SK-N-MC (cell line): Measurements from ENCODE around the gene ATP7B.

Experiments used
- DNase-seq: peaks from one replicate; pipeline ENCODE4 v3.0.0-alpha.2; 2011; ENCODE audit warnings: low read depth, low spot score
- H3K27ac ChIP-seq: fragments of 200-600 bp; sonication (generic); 2 replicates; pipeline ENCODE4 v1.5.1; 2016; ENCODE audit warnings: mixed run types
- H3K36me3 ChIP-seq: fragments of 200-600 bp; sonication (generic); 2 replicates; pipeline ENCODE4 v1.6.1; 2017; ENCODE audit warnings: antibody characterized with exemption, low read length, mixed read lengths; ENCODE audit not compliant: insufficient read depth
- H3K4me3 ChIP-seq: fragments of 200-600 bp; sonication (generic); 2 replicates; pipeline ENCODE4 v1.5.1; 2016
- H3K9ac ChIP-seq: fragments of 200-600 bp; sonication (generic); 2 replicates; pipeline ENCODE4 v1.8.0; 2017; ENCODE audit warnings: mixed run types, mixed read lengths; ENCODE audit not compliant: insufficient read length
- H3K9me3 ChIP-seq: fragments of 200-600 bp; sonication (generic); 2 replicates; pipeline ENCODE4 v1.6.1; 2017; ENCODE audit warnings: low read depth, mild to moderate bottlenecking, antibody characterized with exemption, low read length, moderate library complexity, mixed read lengths
- EZH2 ChIP-seq: fragments of 200-600 bp; sonication (generic); IDR thresholded peaks from one replicate; pipeline ENCODE4 v1.6.1; 2017; ENCODE audit warnings: antibody characterized with exemption
- FOXP2 ChIP-seq: optimal IDR thresholded peaks from 2 replicates; pipeline ENCODE3; 2011; ENCODE audit warnings: mild to moderate bottlenecking, moderate library complexity; ENCODE audit not compliant: insufficient read depth; ENCODE audit errors: extremely low read length, control extremely low read depth
- POLR2AphosphoS5 ChIP-seq: IDR thresholded peaks from 2 replicates; pipeline ENCODE4 v1.6.1; 2012; ENCODE audit warnings: mild to moderate bottlenecking, low read depth, low read length, borderline replicate concordance

Gene ATP7B

DNA sequence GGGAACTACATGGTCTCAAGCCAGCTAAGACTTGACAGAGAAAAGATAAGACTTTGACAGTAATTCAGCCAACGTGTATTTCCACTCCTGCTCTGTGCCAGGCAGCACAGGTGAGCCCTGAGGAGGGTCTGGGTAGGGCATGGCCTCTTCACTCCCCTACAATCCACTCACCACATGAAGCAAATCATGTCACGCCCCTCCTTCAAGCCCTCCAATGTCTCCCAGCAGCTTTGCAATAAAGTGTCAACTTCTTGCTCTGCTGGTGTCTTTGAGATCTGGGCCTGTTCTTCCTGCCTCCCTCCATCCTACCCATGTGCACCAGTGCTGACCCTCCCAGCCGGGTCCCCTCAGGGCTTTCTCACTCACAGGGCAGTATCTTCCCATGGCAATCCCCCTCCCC is 91.0 kb downstream of the ATP7B start:
- TF ChIP-seq EZH2: no peak
- TF ChIP-seq POLR2AphosphoS5: no peak
- no peak for TF ChIP-seq FOXP2
- Histone ChIP-seq H3K27ac (no peak overlapping the region), H3K9ac (no peak overlapping the region), H3K9me3 (no peaks in the 10 kb centered on the region), H3K36me3 (no peaks in the 10 kb centered on the region), H3K4me3 (no peak overlapping the region)
- no peak for DNase-seq

DNA sequence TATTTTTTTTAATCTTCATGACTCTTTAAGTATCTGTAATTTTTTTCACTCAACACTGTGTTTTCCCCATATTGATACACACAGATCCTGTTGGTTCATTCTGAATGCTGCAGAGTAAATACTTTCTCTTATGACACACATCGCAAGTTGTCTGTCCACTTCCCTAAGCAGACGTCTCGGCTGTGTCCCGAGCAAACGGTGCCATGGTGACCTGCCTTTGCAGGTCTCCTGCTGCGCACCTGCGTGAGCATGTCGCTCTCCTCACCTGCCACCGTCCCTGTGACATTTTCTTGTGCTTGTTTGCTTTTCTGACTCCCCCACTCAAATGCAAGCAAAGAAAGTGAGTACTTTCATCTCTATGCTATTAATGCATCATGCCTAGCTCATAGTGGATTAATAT is 91.7 kb downstream of the ATP7B start:
- no peak for DNase-seq
- no peak overlapping the region for H3K27ac ChIP-seq
- H3K36me3 ChIP-seq: no peaks in the 10 kb centered on the region
- H3K4me3 ChIP-seq: no peak overlapping the region
- no peak overlapping the region for H3K9ac ChIP-seq
- no peaks in the 10 kb centered on the region for H3K9me3 ChIP-seq
- TF ChIP-seq POLR2AphosphoS5 (no peak), EZH2 (no peak), FOXP2 (no peak)

- no peak for TF ChIP-seq POLR2AphosphoS5
- no peak for TF ChIP-seq EZH2
- TF ChIP-seq FOXP2: no peak
- H3K9ac ChIP-seq: no peak overlapping the region
Observed at GRCh38 chr13:51916962-51917361, 94.3 kb downstream of the ATP7B start.

GRCh38 chr13:51916051-51916818 is 95.0 kb downstream of the ATP7B start:
- no peak for TF ChIP-seq FOXP2
- TF ChIP-seq POLR2AphosphoS5: no peak
- TF ChIP-seq EZH2: no peak
- H3K27ac ChIP-seq: no peak overlapping the region
- H3K9me3 ChIP-seq: no peaks in the 10 kb centered on the region
- no peak overlapping the region for H3K4me3 ChIP-seq
- H3K9ac ChIP-seq: no peak overlapping the region
- H3K36me3 ChIP-seq: no peaks in the 10 kb centered on the region
- DNase-seq: no peak

More at GRCh38 chr13:51916962-51917361, 94.3 kb downstream of the ATP7B start:
- no peak for DNase-seq
- Histone ChIP-seq H3K36me3 (no peaks in the 10 kb centered on the region), H3K9me3 (no peaks in the 10 kb centered on the region), H3K27ac (no peak overlapping the region), H3K4me3 (no peak overlapping the region)

DNA sequence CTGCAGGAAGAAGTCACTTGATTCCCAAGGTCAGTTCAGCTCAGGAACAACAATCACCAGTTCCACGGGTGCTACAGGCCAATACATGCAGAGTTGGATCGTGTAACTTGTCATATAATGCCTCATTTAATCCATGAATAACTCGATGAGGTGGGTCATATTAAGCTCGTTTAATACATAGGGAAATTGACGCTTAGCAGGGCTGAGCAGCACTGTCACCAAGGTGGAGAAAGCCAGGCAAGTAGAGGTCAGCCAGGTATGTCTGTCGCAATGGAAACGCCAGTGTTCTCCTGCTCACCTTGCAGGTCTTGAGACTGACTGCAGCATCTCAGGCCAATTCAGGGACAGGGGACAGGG is 97.1 kb downstream of the ATP7B start:
- Histone ChIP-seq H3K9ac (no peak overlapping the region), H3K36me3 (no peaks in the 10 kb centered on the region), H3K27ac (no peak overlapping the region), H3K4me3 (no peak overlapping the region), H3K9me3 (no peaks in the 10 kb centered on the region)
- TF ChIP-seq EZH2: no peak
- TF ChIP-seq POLR2AphosphoS5: no peak
- TF ChIP-seq FOXP2: no peak
- no peak for DNase-seq

DNA sequence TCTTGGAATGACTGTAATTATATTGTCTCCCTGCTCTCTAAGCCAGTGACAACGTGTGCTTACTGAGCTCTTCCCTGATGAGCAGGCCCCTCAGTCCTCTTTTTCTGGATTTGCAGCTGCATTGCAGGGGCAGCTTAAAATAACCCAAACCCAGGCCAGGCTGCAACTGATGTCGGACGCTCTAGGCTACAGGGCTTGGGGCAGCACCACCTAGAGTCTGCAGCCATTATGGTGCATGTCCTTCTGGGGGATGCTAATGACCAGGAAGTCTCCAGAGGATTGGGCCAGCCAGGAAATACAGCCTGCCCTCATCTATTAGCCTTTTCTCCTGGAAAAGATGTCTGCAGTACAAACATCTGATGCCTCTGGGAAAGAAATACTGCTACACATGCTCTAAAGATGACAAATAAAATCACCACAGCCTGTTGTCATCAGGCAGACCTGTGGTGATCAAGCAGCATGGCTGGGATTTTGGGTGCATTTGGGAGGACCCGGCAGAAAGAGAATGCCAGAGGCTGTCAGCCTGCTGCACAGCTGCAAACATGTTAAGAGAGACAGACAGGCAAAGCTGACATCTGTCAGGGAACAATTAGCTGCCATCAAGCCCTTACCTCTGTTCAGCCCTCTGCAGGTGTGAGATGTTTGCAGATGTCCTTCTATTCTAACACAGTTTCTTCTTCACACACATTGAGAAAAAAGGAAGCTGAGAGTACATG is 97.7 kb downstream of the ATP7B start:
- Histone ChIP-seq H3K9me3 (no peaks in the 10 kb centered on the region), H3K9ac (no peak overlapping the region), H3K4me3 (no peak overlapping the region), H3K36me3 (no peaks in the 10 kb centered on the region), H3K27ac (no peak overlapping the region)
- no peak for DNase-seq
- TF ChIP-seq FOXP2 (no peak), EZH2 (no peak), POLR2AphosphoS5 (no peak)

- Histone ChIP-seq H3K27ac (no peak overlapping the region), H3K36me3 (no peaks in the 10 kb centered on the region), H3K4me3 (no peak overlapping the region), H3K9ac (no peak overlapping the region), H3K9me3 (no peaks in the 10 kb centered on the region)
- DNase-seq: no peak
- TF ChIP-seq POLR2AphosphoS5 (no peak), EZH2 (no peak)
Observed at GRCh38 chr13:51912511-51913225, 98.6 kb downstream of the ATP7B start.

DNA sequence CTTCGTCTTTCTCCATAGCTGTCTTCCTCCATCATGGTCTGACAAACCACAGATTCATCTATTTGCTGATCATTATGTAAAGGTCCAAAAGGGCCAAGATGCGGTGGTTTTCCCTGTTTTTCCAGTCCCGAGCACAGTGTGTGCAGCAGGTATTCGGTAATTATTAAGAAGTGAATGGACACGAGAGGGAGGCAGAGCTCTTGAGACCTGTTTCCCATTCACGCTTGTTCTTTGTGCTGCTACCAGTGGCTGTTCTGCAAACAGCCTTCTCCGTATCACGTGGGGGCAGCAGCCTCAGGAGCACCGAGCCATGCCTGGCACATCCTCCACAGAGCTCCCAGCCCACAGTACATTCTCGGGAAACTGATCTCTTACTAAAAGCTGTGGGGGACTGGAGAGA is 99.2 kb downstream of the ATP7B start:
- no peak for DNase-seq
- no peak overlapping the region for H3K9ac ChIP-seq
- no peak overlapping the region for H3K4me3 ChIP-seq
- TF ChIP-seq FOXP2: no peak
- no peak for TF ChIP-seq POLR2AphosphoS5
- TF ChIP-seq EZH2: no peak
- H3K27ac ChIP-seq: no peak overlapping the region
- no peaks in the 10 kb centered on the region for H3K36me3 ChIP-seq
- H3K9me3 ChIP-seq: no peaks in the 10 kb centered on the region
